Ovary (tissue), 9 donors: ENCODE results near the gene AGTR1. TPM values are rescaled to one million over a fixed set of nuclear protein-coding genes. Genes with fewer than 3 reads are reported as not detected.

Experiments
- DNase-seq, 5 donors: peaks; one replicate each; pipeline ENCODE4 v3.0.0-alpha.2; 2019 to 2020
- H3K27ac ChIP-seq, 2 donors: fragments of 200-600 bp; one replicate each; pipeline versions ENCODE4 v1.5.1 to v1.8.0; 2019 to 2022
- H3K27me3 ChIP-seq: fragments of 200-600 bp; one replicate; pipeline ENCODE4 v1.8.0; 2022
- H3K36me3 ChIP-seq: fragments of 200-600 bp; sonication (generic); one replicate; pipeline ENCODE4 v1.5.1; 2019
- H3K4me1 ChIP-seq: one replicate; pipeline ENCODE4 v1.8.1; 2013; ENCODE audit warnings: mild to moderate bottlenecking, moderate library complexity; ENCODE audit not compliant: insufficient read depth
- H3K4me3 ChIP-seq: fragments of 200-600 bp; sonication (generic); one replicate; pipeline ENCODE4 v1.5.1; 2017
- H3K9me3 ChIP-seq, 2 donors: fragments of 200-600 bp in 1 of 2; sonication (generic) in 1 of 2; one replicate each; pipeline versions ENCODE4 v1.5.1 to v1.8.1; 2013 to 2019; ENCODE audit warnings: mild to moderate bottlenecking in 1 of 2, moderate library complexity in 1 of 2
- CTCF ChIP-seq, 3 donors: fragments of 450-650 bp in 2 of 3; fragments of 200-600 bp in 1 of 3; IDR thresholded peaks; one replicate each; pipeline versions ENCODE4 v1.5.1 to v1.8.0; 2016 to 2022; ENCODE audit warnings: antibody characterized with exemption in 3 of 3, mild to moderate bottlenecking in 1 of 3
- EP300 ChIP-seq: sonication (generic); formaldehyde crosslinking; IDR thresholded peaks from one replicate; pipeline ENCODE4 v1.6.1; 2017; ENCODE audit warnings: antibody characterized with exemption
- POLR2A ChIP-seq: fragments of 450-650 bp; IDR thresholded peaks from one replicate; pipeline ENCODE4 v1.6.1; 2017; ENCODE audit warnings: antibody characterized with exemption, mild to moderate bottlenecking, moderate library complexity
- WGBS, 3 donors: extraction: QIAGEN DNeasy Blood & Tissue Kit in 1 of 3; methylation state at CpG; one replicate each; pipeline versions ENCODE4 v1.1.5 to v1.1.7; 2013 to 2017; 5-methylcytosine and 5-hydroxymethylcytosine counted together
- intact Hi-C, 4 donors: fragments of 100-400 bp; cut with DNase I; formaldehyde crosslinking; loops; one replicate each; pipeline versions ENCODE4 v1.11.0 to v1.15.1; 2022 to 2023
- polyA plus RNA-seq, 2 donors: library from polyadenylated mRNA; stranded (reverse); fragments of 200-250 nt in 1 of 2; fragments of 350-450 nt in 1 of 2; fragmentation: Illumina TruSeq in 1 of 2; extraction: RNeasy Lipid Tissue Mini Kit (QIAGEN cat#74804) in 1 of 2; gene quantifications; one replicate each; pipeline ENCODE4 v1.2.3, GENCODE V29; 2013 to 2014
- total RNA-seq, 7 donors: library from RNA; depleted of rRNA in 2 of 7; stranded (reverse); fragments of >200 nt in 2 of 7; fragmentation: NEBNext Ultra II Directional in 3 of 7; extraction: Animal tissue kit (Norgen Biotek cat#: 25700) in 3 of 7; gene quantifications; one replicate each; pipeline versions ENCODE4 v1.1.0 to v1.2.4, GENCODE V29; 2016 to 2023
- donor health status: DM: no; HTN: no; CAD: no; lungs with moderate emphysema.
- donor health status: DM: no; HTN: no; CAD: no.
- donor health status: Bipolar disorder and iron deficiency.
- donor health status: DM: yes; HTN: yes; CAD: no.
- donor health status: DM: no; HTN: no; CAD: no.
- donor health status: DM: yes; HTN: yes; CAD: no.

Gene AGTR1
- total and polyA plus RNA-seq, 9 donors, result 0.99 to 21.7 (median 2.5) TPM

- Histone ChIP-seq H3K36me3 (no peaks in the 10 kb centered on the region), H3K27ac (no peak overlapping the region), H3K4me3 (no peak overlapping the region), H3K4me1 (peaks cover 2% of the 10 kb centered on the region), H3K27me3 (no peaks in the 10 kb centered on the region), H3K9me3 (no peaks in the 10 kb centered on the region)
- intact Hi-C loops, result no loop called here
- no peak for DNase-seq
- 65 to 76% (median 68%) methylated on average over 1 of the region's 1 CpG for WGBS, 3 donors
- no peak for TF ChIP-seq EP300
- no peak for TF ChIP-seq POLR2A
- TF ChIP-seq CTCF (IDR thresholded peaks at IDR 0.05), result no peak
Observed at GRCh38 chr3:148694116-148694515, 3.6 kb upstream of the AGTR1 start.

- Histone ChIP-seq H3K36me3 (no peaks in the 10 kb centered on the region), H3K9me3 (no peaks in the 10 kb centered on the region), H3K4me1 (peaks cover 2% of the 10 kb centered on the region), H3K27me3 (no peaks in the 10 kb centered on the region), H3K27ac (no peak overlapping the region), H3K4me3 (peak overlapping the region; percentile 47)
- no peak for TF ChIP-seq EP300
- no peak for TF ChIP-seq POLR2A
- no peak for TF ChIP-seq CTCF (IDR thresholded peaks at IDR 0.05)
- DNase-seq, result peak in 1 of 5 donors; percentile 17
- intact Hi-C loops, result no loop called here
- WGBS, 3 donors, result 39 to 44% (median 43%) methylated on average over 17 of the region's 17 CpGs
Observed at GRCh38 chr3:148698190-148698810, 597 bp downstream of the AGTR1 start.

DNA sequence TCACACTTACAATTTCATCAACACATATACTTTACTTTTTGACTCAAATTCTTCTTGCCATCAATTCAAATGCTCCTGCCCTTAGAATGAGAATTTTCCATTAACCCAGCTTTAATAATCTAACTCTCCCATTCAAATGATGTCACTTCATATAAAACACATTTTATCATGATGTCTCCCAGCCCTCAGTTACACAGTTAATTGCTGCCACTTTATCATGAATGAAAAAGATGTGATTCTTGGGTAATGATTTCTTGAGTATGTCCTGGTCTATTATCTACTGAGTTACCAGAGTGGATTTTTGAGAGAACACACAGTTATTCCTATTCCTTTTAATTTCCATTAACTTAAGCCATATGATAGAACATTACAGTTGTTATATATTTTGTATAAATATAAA, 7.6 kb downstream of the AGTR1 start:
- Histone ChIP-seq H3K9me3 (no peaks in the 10 kb centered on the region), H3K36me3 (no peaks in the 10 kb centered on the region), H3K27ac (no peak overlapping the region), H3K4me1 (peaks cover 1% of the 10 kb centered on the region), H3K27me3 (no peaks in the 10 kb centered on the region), H3K4me3 (no peak overlapping the region)
- intact Hi-C loops, result no loop called here
- TF ChIP-seq EP300 (no peak), POLR2A (no peak), CTCF (IDR thresholded peaks at IDR 0.05) (no peak)
- DNase-seq, result no peak

DNA sequence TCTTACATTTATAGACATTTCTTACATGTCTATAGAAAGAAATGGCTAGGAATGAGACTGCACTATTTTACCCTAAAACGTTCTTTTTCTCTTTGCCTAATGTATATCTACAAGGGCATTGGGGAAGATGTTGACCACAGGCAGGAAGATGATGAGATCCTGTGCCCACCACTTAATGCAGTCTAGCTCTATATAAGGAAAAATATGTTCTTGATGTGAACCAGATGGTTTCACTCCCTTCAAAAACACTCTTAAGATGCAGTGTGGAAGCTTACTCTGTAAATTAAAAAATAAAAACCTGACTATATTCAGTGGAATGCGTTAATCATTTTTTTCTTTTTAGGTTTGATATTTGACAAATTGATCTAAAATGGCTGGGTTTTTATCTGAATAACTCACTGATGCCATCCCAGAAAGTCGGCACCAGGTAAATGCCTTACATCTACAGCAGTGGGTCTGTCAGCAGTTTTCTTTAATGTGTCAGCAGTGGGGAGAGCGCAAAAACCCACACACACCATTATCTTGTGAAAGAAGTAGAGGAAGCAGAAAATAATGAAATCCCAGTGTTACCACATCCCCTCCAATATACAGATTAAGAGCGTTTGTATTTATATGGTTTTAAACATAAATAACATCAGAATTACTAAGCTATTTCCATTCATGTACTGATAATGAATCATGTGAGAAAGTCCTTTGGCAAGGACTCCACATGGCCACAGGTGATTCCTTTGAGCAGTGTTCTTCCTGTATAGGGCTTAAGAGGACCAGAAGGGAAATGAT, 10.1 kb downstream of the AGTR1 start:
- no peaks in the 10 kb centered on the region for H3K27me3 ChIP-seq
- DNase-seq, result no peak
- H3K36me3 ChIP-seq, result no peaks in the 10 kb centered on the region
- H3K4me3 ChIP-seq, result no peak overlapping the region
- H3K27ac ChIP-seq, result no peak overlapping the region
- intact Hi-C loops, result no loop called here
- H3K4me1 ChIP-seq, result peaks cover 1% of the 10 kb centered on the region
- no peak for TF ChIP-seq POLR2A
- no peak for TF ChIP-seq CTCF (IDR thresholded peaks at IDR 0.05)
- no peaks in the 10 kb centered on the region for H3K9me3 ChIP-seq
- WGBS, 3 donors, result 73 to 78% (median 77%) methylated on average over 5 of the region's 5 CpGs
